ENCODE measurements around the gene SRSF12. TPM values are rescaled to one million over a fixed set of nuclear protein-coding genes. Genes with fewer than 3 reads are reported as not detected.

SRSF12 gene
- total RNA-seq, 4 donors from 2014 or later, result 0.31 to 0.33 TPM; not detected in 2

- H3K4me1 ChIP-seq, result peaks cover 0 to 4% of the 10 kb centered on the region in 2 donors
- ATAC-seq (no peak), DNase-seq (no peak)
- H3K4me3 ChIP-seq, result no peak overlapping the region
- H3K27me3 ChIP-seq, result no peaks in the 10 kb centered on the region
- H3K9me3 ChIP-seq, result no peaks in the 10 kb centered on the region
- in situ Hi-C loops (cut with MboI; ENCODE audit: low sequenced_read_pairs in 4 of 4), result no loop called here
- H3K27ac ChIP-seq, result no peak overlapping the region
- H3K36me3 ChIP-seq, result no peaks in the 10 kb centered on the region
- TF ChIP-seq POLR2A (IDR thresholded peaks at IDR 0.05) (no peak), CTCF (IDR thresholded peaks at IDR 0.05 in 4 of 5, conservative IDR thresholded peaks at IDR 0.05 in 1 of 5) (no peak)
- intact Hi-C loops (cut with DNase I; ENCODE audit: low total_unique reads), result no loop called here
Measured at GRCh38 chr6:89051676-89052075, 66.2 kb downstream of the SRSF12 start.

- H3K4me3 ChIP-seq, result no peak overlapping the region
- ATAC-seq, result no peak
- no peak for TF ChIP-seq CTCF (IDR thresholded peaks at IDR 0.05 in 4 of 5, conservative IDR thresholded peaks at IDR 0.05 in 1 of 5)
- no peak for TF ChIP-seq POLR2A (IDR thresholded peaks at IDR 0.05)
- no peak overlapping the region for H3K27ac ChIP-seq
- no peak for DNase-seq
- peaks cover 0 to 4% of the 10 kb centered on the region in 2 donors for H3K4me1 ChIP-seq
- no peaks in the 10 kb centered on the region for H3K36me3 ChIP-seq
- intact Hi-C loops (cut with DNase I; ENCODE audit: low total_unique reads), result no loop called here
- in situ Hi-C loops (cut with MboI; ENCODE audit: low sequenced_read_pairs in 4 of 4), result no loop called here
- no peaks in the 10 kb centered on the region for H3K27me3 ChIP-seq
- H3K9me3 ChIP-seq, result no peaks in the 10 kb centered on the region
Measured at GRCh38 chr6:89050697-89051096, 67.2 kb downstream of the SRSF12 start.

GRCh38 chr6:89050155-89050554 is 67.7 kb downstream of the SRSF12 start:
- H3K36me3 ChIP-seq, result no peaks in the 10 kb centered on the region
- H3K27me3 ChIP-seq, result no peaks in the 10 kb centered on the region
- no peaks in the 10 kb centered on the region for H3K9me3 ChIP-seq
- no peak for TF ChIP-seq CTCF (IDR thresholded peaks at IDR 0.05 in 4 of 5, conservative IDR thresholded peaks at IDR 0.05 in 1 of 5)
- TF ChIP-seq POLR2A (IDR thresholded peaks at IDR 0.05), result no peak
- H3K4me1 ChIP-seq, result peaks cover 0 to 4% of the 10 kb centered on the region in 2 donors
- intact Hi-C loops (cut with DNase I; ENCODE audit: low total_unique reads), result no loop called here
- in situ Hi-C loops (cut with MboI; ENCODE audit: low sequenced_read_pairs in 4 of 4), result no loop called here
- H3K27ac ChIP-seq, result no peak overlapping the region
- H3K4me3 ChIP-seq, result no peak overlapping the region
- DNase-seq (peak; percentile 43 to 69), ATAC-seq (peak; percentile 84 to 89)

- DNase-seq (peak in 1 of 2 donors; percentile 26), ATAC-seq (no peak)
- Histone ChIP-seq H3K27ac (no peak overlapping the region), H3K27me3 (no peaks in the 10 kb centered on the region), H3K9me3 (no peaks in the 10 kb centered on the region), H3K36me3 (no peaks in the 10 kb centered on the region), H3K4me3 (no peak overlapping the region), H3K4me1 (peaks cover 0 to 4% of the 10 kb centered on the region in 2 donors)
- in situ Hi-C loops (cut with MboI; ENCODE audit: low sequenced_read_pairs in 4 of 4) (no loop called here), intact Hi-C loops (cut with DNase I; ENCODE audit: low total_unique reads) (no loop called here)
- no peak for TF ChIP-seq CTCF (IDR thresholded peaks at IDR 0.05 in 4 of 5, conservative IDR thresholded peaks at IDR 0.05 in 1 of 5)
- no peak for TF ChIP-seq POLR2A (IDR thresholded peaks at IDR 0.05)
Measured at GRCh38 chr6:89048985-89049384, 68.9 kb downstream of the SRSF12 start.

- DNase-seq (no peak), ATAC-seq (no peak)
- H3K36me3 ChIP-seq, result no peaks in the 10 kb centered on the region
- TF ChIP-seq CTCF (IDR thresholded peaks at IDR 0.05 in 4 of 5, conservative IDR thresholded peaks at IDR 0.05 in 1 of 5) (no peak), POLR2A (IDR thresholded peaks at IDR 0.05) (no peak)
- no peaks in the 10 kb centered on the region for H3K9me3 ChIP-seq
- no peaks in the 10 kb centered on the region for H3K27me3 ChIP-seq
- no peak overlapping the region for H3K27ac ChIP-seq
- in situ Hi-C loops (cut with MboI; ENCODE audit: low sequenced_read_pairs in 4 of 4), result no loop called here
- H3K4me1 ChIP-seq, result peaks cover 0 to 4% of the 10 kb centered on the region in 2 donors
- intact Hi-C loops (cut with DNase I; ENCODE audit: low total_unique reads), result no loop called here
- H3K4me3 ChIP-seq, result no peak overlapping the region
Measured at GRCh38 chr6:89048288-89048923, 69.5 kb downstream of the SRSF12 start.

Data from gastrocnemius medialis (tissue), 4 donors.